VCaP (cell line): ENCODE results near the gene PKP2.

Experiments used
- H3K27ac ChIP-seq: fragments of 450-650 bp; 2 replicates; pipeline ENCODE4 v1.5.1; 2017
- CTCF ChIP-seq: fragments of 450-650 bp; conservative IDR thresholded peaks from 2 replicates; pipeline ENCODE4 v1.5.1; 2017; ENCODE audit warnings: mild to moderate bottlenecking, moderate library complexity

Gene PKP2

GRCh38 chr12:32837974-32838373 is 58.6 kb downstream of the PKP2 start:
- no peak overlapping the region for H3K27ac ChIP-seq
- TF ChIP-seq CTCF, result no peak

GRCh38 chr12:32836710-32837109 is 59.9 kb downstream of the PKP2 start:
- TF ChIP-seq CTCF, result no peak
- H3K27ac ChIP-seq, result no peak overlapping the region

GRCh38 chr12:32834122-32834521 is 62.5 kb downstream of the PKP2 start:
- TF ChIP-seq CTCF, result no peak
- no peak overlapping the region for H3K27ac ChIP-seq

GRCh38 chr12:32828552-32828951 is 68.0 kb downstream of the PKP2 start:
- H3K27ac ChIP-seq, result no peak overlapping the region
- TF ChIP-seq CTCF, result no peak

- TF ChIP-seq CTCF, result no peak
- no peak overlapping the region for H3K27ac ChIP-seq
Measured at GRCh38 chr12:32828120-32828519, 68.5 kb downstream of the PKP2 start.

GRCh38 chr12:32826807-32827412 is 69.7 kb downstream of the PKP2 start:
- no peak overlapping the region for H3K27ac ChIP-seq
- no peak for TF ChIP-seq CTCF

GRCh38 chr12:32824596-32824995 is 72.0 kb downstream of the PKP2 start:
- no peak for TF ChIP-seq CTCF
- no peak overlapping the region for H3K27ac ChIP-seq

GRCh38 chr12:32822344-32822743 is 74.2 kb downstream of the PKP2 start:
- TF ChIP-seq CTCF, result peak; percentile 32; the same call in 1 of the 2 replicates
- H3K27ac ChIP-seq, result no peak overlapping the region
